LNCAP (cell line): ENCODE results near the gene GLIS2.

Source experiments
- CTCF ChIP-seq: fragments of 450-650 bp; IDR thresholded peaks from 2 replicates; pipeline ENCODE4 v1.5.1; 2017; ENCODE audit warnings: mild to moderate bottlenecking

The GLIS2 gene

GRCh38 chr16:4290236-4290830 is 25.5 kb upstream of the GLIS2 start:
- TF ChIP-seq CTCF = no peak

- no peak for TF ChIP-seq CTCF
These were observed 24.2 kb upstream of the GLIS2 start for GRCh38 chr16:4291699-4292098.

- TF ChIP-seq CTCF = no peak
These were observed 22.6 kb upstream of the GLIS2 start for GRCh38 chr16:4293181-4293716.

GRCh38 chr16:4293822-4294457 is 21.9 kb upstream of the GLIS2 start:
- no peak for TF ChIP-seq CTCF

GRCh38 chr16:4295581-4295980 is 20.3 kb upstream of the GLIS2 start:
- TF ChIP-seq CTCF = no peak

- no peak for TF ChIP-seq CTCF
These were observed 18.4 kb upstream of the GLIS2 start for GRCh38 chr16:4297480-4297879.

- no peak for TF ChIP-seq CTCF
These were observed 16.9 kb upstream of the GLIS2 start for GRCh38 chr16:4298761-4299522.
